HCT116 (cell line): Measurements from ENCODE around the gene CLEC16A.

Source experiments
- CBX3 ChIP-seq: IDR thresholded peaks from 2 replicates; pipeline ENCODE4 v1.6.1; 2012; ENCODE audit warnings: low read depth
- CEBPB ChIP-seq: IDR thresholded peaks from 2 replicates; pipeline ENCODE4 v1.6.1; 2012; ENCODE audit warnings: low read depth
- POLR2A ChIP-seq: IDR thresholded peaks from 2 replicates; pipeline ENCODE4 v1.7.0; 2011; ENCODE audit warnings: borderline replicate concordance; ENCODE audit not compliant: insufficient read depth, insufficient read length; ENCODE audit errors: extremely low read depth
- POLR2AphosphoS5 ChIP-seq: IDR thresholded peaks from 2 replicates; pipeline ENCODE4 v1.6.1; 2011; ENCODE audit warnings: mild to moderate bottlenecking, low read depth, low read length, moderate library complexity
- RAD21 ChIP-seq: IDR thresholded peaks from 2 replicates; pipeline ENCODE4 v1.6.1; 2012; ENCODE audit warnings: low read depth, mild to moderate bottlenecking
- SIN3A ChIP-seq: IDR thresholded peaks from 2 replicates; pipeline ENCODE4 v1.6.1; 2012; ENCODE audit warnings: low read depth
- YY1 ChIP-seq: IDR thresholded peaks from 2 replicates; pipeline ENCODE4 v1.6.1; 2011; ENCODE audit warnings: low read length, low read depth, moderate library complexity, mild to moderate bottlenecking; ENCODE audit not compliant: insufficient replicate concordance; ENCODE audit errors: extremely low read depth
- ZNF274 ChIP-seq: fragments of 200-500 bp; sonication (Bioruptor generic); IDR thresholded peaks from 2 replicates; pipeline ENCODE4 v1.6.1; 2014; ENCODE audit warnings: mild to moderate bottlenecking, low read depth, low read length, inconsistent platforms
- TF ChIP-seq, protein P1 (sequence below), 3 experiments: fragments of 200-600 bp in 1 of 3; sonication (generic) in 1 of 3; IDR thresholded peaks in 2 of 3; conservative IDR thresholded peaks in 1 of 3; 2 replicates each; pipeline ENCODE4 v1.5.1; 2012 to 2017; ENCODE audit warnings: low read depth in 2 of 3, low read length in 2 of 3, antibody characterized with exemption in 1 of 3, borderline replicate concordance in 1 of 3, control low read depth in 1 of 3, mild to moderate bottlenecking in 1 of 3, mixed read lengths in 1 of 3, mixed run types in 1 of 3, moderate library complexity in 1 of 3; ENCODE audit not compliant: insufficient read depth in 1 of 3
- TF ChIP-seq, protein P2 (sequence below): IDR thresholded peaks from 2 replicates; pipeline ENCODE4 v1.6.1; 2011; ENCODE audit warnings: mild to moderate bottlenecking, low read length, moderate library complexity; ENCODE audit not compliant: insufficient replicate concordance; ENCODE audit errors: extremely low read depth
- TF ChIP-seq, protein P3 (sequence below): IDR thresholded peaks from 2 replicates; pipeline ENCODE4 v1.6.1; 2012
- TF ChIP-seq, protein P4 (sequence below): IDR thresholded peaks from 2 replicates; pipeline ENCODE4 v1.6.1; 2012; ENCODE audit warnings: low read depth

DNA sequence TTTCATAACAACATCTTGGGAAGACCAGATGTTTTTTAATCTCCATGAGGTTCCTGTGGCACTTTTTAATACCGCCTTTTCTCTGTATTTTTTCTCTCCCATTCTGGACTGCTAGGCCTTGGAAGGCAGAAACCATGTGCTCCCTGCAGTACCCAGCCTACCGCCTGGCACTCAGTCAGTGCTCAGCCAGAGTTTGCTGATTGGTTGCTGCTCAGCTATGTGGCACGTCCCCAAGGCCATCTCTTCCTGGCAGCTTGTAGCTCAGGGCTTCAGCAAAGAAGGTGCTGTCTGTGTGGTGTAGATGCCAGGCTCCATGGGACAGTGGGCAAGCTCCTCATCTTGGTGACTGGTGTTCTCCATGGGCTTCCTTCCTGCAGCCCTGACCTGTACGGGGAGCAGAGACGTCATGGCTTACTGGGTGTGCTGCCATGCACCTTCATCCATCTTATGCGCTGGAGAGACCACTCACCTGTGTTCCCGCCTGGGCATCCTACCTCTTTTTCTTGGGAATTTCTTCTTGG, 86.7 kb downstream of the CLEC16A start:
- TF ChIP-seq POLR2A: no peak
- TF ChIP-seq, protein P1, sequence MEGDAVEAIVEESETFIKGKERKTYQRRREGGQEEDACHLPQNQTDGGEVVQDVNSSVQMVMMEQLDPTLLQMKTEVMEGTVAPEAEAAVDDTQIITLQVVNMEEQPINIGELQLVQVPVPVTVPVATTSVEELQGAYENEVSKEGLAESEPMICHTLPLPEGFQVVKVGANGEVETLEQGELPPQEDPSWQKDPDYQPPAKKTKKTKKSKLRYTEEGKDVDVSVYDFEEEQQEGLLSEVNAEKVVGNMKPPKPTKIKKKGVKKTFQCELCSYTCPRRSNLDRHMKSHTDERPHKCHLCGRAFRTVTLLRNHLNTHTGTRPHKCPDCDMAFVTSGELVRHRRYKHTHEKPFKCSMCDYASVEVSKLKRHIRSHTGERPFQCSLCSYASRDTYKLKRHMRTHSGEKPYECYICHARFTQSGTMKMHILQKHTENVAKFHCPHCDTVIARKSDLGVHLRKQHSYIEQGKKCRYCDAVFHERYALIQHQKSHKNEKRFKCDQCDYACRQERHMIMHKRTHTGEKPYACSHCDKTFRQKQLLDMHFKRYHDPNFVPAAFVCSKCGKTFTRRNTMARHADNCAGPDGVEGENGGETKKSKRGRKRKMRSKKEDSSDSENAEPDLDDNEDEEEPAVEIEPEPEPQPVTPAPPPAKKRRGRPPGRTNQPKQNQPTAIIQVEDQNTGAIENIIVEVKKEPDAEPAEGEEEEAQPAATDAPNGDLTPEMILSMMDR (IDR thresholded peaks at IDR 0.05 in 2 of 3, conservative IDR thresholded peaks at IDR 0.05 in 1 of 3; ENCODE audit: borderline replicate concordance in 1 of 3, insufficient read depth in 1 of 3, low read depth in 2 of 3, low read length in 2 of 3): no peak
- TF ChIP-seq POLR2AphosphoS5: no peak
- no peak for TF ChIP-seq CBX3
- TF ChIP-seq, protein P2, sequence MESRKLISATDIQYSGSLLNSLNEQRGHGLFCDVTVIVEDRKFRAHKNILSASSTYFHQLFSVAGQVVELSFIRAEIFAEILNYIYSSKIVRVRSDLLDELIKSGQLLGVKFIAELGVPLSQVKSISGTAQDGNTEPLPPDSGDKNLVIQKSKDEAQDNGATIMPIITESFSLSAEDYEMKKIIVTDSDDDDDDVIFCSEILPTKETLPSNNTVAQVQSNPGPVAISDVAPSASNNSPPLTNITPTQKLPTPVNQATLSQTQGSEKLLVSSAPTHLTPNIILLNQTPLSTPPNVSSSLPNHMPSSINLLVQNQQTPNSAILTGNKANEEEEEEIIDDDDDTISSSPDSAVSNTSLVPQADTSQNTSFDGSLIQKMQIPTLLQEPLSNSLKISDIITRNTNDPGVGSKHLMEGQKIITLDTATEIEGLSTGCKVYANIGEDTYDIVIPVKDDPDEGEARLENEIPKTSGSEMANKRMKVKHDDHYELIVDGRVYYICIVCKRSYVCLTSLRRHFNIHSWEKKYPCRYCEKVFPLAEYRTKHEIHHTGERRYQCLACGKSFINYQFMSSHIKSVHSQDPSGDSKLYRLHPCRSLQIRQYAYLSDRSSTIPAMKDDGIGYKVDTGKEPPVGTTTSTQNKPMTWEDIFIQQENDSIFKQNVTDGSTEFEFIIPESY: no peak
- TF ChIP-seq, protein P3, sequence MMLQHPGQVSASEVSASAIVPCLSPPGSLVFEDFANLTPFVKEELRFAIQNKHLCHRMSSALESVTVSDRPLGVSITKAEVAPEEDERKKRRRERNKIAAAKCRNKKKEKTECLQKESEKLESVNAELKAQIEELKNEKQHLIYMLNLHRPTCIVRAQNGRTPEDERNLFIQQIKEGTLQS: no peak
- TF ChIP-seq SIN3A: no peak
- TF ChIP-seq YY1: no peak
- no peak for TF ChIP-seq CEBPB
- TF ChIP-seq, protein P4, sequence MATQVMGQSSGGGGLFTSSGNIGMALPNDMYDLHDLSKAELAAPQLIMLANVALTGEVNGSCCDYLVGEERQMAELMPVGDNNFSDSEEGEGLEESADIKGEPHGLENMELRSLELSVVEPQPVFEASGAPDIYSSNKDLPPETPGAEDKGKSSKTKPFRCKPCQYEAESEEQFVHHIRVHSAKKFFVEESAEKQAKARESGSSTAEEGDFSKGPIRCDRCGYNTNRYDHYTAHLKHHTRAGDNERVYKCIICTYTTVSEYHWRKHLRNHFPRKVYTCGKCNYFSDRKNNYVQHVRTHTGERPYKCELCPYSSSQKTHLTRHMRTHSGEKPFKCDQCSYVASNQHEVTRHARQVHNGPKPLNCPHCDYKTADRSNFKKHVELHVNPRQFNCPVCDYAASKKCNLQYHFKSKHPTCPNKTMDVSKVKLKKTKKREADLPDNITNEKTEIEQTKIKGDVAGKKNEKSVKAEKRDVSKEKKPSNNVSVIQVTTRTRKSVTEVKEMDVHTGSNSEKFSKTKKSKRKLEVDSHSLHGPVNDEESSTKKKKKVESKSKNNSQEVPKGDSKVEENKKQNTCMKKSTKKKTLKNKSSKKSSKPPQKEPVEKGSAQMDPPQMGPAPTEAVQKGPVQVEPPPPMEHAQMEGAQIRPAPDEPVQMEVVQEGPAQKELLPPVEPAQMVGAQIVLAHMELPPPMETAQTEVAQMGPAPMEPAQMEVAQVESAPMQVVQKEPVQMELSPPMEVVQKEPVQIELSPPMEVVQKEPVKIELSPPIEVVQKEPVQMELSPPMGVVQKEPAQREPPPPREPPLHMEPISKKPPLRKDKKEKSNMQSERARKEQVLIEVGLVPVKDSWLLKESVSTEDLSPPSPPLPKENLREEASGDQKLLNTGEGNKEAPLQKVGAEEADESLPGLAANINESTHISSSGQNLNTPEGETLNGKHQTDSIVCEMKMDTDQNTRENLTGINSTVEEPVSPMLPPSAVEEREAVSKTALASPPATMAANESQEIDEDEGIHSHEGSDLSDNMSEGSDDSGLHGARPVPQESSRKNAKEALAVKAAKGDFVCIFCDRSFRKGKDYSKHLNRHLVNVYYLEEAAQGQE: no peak
- TF ChIP-seq RAD21: no peak
- TF ChIP-seq ZNF274: no peak
